Neuronal stem cell (in vitro differentiated cells): ENCODE measurements around the gene LAG3. TPM values are rescaled to one million over a fixed set of nuclear protein-coding genes. Genes with fewer than 3 reads are reported as not detected.

Experiments used
- DNase-seq: peaks from one replicate; pipeline ENCODE4 v3.0.0-alpha.2; 2013; ENCODE audit warnings: low spot score
- H2AFZ ChIP-seq: one replicate; pipeline ENCODE4 v1.6.1; 2013; ENCODE audit warnings: mild to moderate bottlenecking, low read length, inconsistent platforms
- H2AK5ac ChIP-seq: 2 replicates; pipeline ENCODE4 v1.6.1; 2013; ENCODE audit warnings: low read depth, mild to moderate bottlenecking, inconsistent platforms, low read length, moderate library complexity, mixed read lengths
- H2BK120ac ChIP-seq: 2 replicates; pipeline ENCODE4 v1.6.1; 2013; ENCODE audit warnings: low read depth, mild to moderate bottlenecking, inconsistent platforms, low read length, moderate library complexity, mixed read lengths
- H2BK12ac ChIP-seq: one replicate; pipeline ENCODE4 v1.6.1; 2013; ENCODE audit warnings: low read length, inconsistent platforms
- H2BK15ac ChIP-seq: 2 replicates; pipeline ENCODE4 v1.6.1; 2013; ENCODE audit warnings: mild to moderate bottlenecking, low read length, inconsistent platforms, mixed read lengths
- H2BK5ac ChIP-seq: one replicate; pipeline ENCODE4 v1.6.1; 2013; ENCODE audit warnings: inconsistent platforms, mild to moderate bottlenecking, low read length, moderate library complexity
- H3K14ac ChIP-seq: one replicate; pipeline ENCODE4 v1.6.1; 2013; ENCODE audit warnings: low read length, inconsistent platforms
- H3K18ac ChIP-seq: 2 replicates; pipeline ENCODE4 v1.6.1; 2013; ENCODE audit warnings: low read length, inconsistent platforms
- H3K23ac ChIP-seq: 2 replicates; pipeline ENCODE4 v1.6.1; 2013; ENCODE audit warnings: low read depth, mild to moderate bottlenecking, mixed read lengths, low read length, inconsistent platforms; ENCODE audit not compliant: poor library complexity
- H3K27ac ChIP-seq: replicated peaks from 3 replicates; pipeline ENCODE4 v1.5.1; 2013; ENCODE audit warnings: low read length, inconsistent platforms
- H3K27me3 ChIP-seq, 3 experiments: 2 replicates each; pipeline ENCODE4 v1.6.1; 2013; ENCODE audit warnings: low read length in 3 of 3, mild to moderate bottlenecking in 2 of 3, inconsistent platforms in 1 of 3, low read depth in 1 of 3, mixed read lengths in 1 of 3, moderate library complexity in 1 of 3; ENCODE audit not compliant: control insufficient read depth in 3 of 3, insufficient read depth in 3 of 3
- H3K36me3 ChIP-seq, 2 donors: replicated peaks in 1 of 2; 2 replicates each; pipeline ENCODE4 v1.6.1; 2013; ENCODE audit warnings: low read length in 2 of 2; ENCODE audit not compliant: control insufficient read depth in 2 of 2, insufficient read depth in 2 of 2
- H3K4ac ChIP-seq: 2 replicates; pipeline ENCODE4 v1.6.1; 2013; ENCODE audit warnings: inconsistent platforms, mild to moderate bottlenecking, low read length, moderate library complexity
- H3K4me1 ChIP-seq, 2 donors: 1 replicate in 1 of 2; 2 replicates in 1 of 2; pipeline ENCODE4 v1.6.1; 2013; ENCODE audit warnings: low read length in 2 of 2, low read depth in 1 of 2; ENCODE audit not compliant: control insufficient read depth in 2 of 2, insufficient read depth in 1 of 2
- H3K4me2 ChIP-seq: one replicate; pipeline ENCODE4 v1.6.1; 2013; ENCODE audit warnings: mild to moderate bottlenecking, low read length, inconsistent platforms; ENCODE audit not compliant: insufficient read depth, poor library complexity, severe bottlenecking
- H3K4me3 ChIP-seq, 2 donors: 2 replicates each; pipeline ENCODE4 v1.5.1; 2013; ENCODE audit warnings: low read length in 2 of 2, mild to moderate bottlenecking in 2 of 2, inconsistent platforms in 1 of 2, moderate library complexity in 1 of 2
- H3K79me1 ChIP-seq: one replicate; pipeline ENCODE4 v1.6.1; 2013; ENCODE audit warnings: low read depth, mild to moderate bottlenecking, inconsistent platforms, low read length, moderate library complexity
- H3K9ac ChIP-seq: one replicate; pipeline ENCODE4 v1.6.1; 2013; ENCODE audit warnings: mild to moderate bottlenecking, low read depth, low read length, inconsistent platforms; ENCODE audit not compliant: poor library complexity
- H3K9me3 ChIP-seq, 2 donors: replicated peaks in 1 of 2; 2 replicates each; pipeline versions ENCODE3 to v1.6.1; 2013; ENCODE audit warnings: low read length in 2 of 2, mild to moderate bottlenecking in 2 of 2, inconsistent platforms in 1 of 2, low read depth in 1 of 2, mixed read lengths in 1 of 2, moderate library complexity in 1 of 2; ENCODE audit not compliant: control insufficient read depth in 2 of 2, insufficient read depth in 1 of 2
- H4K8ac ChIP-seq: one replicate; pipeline ENCODE4 v1.6.1; 2013; ENCODE audit warnings: low read depth, mild to moderate bottlenecking, inconsistent platforms, low read length, moderate library complexity
- H4K91ac ChIP-seq: one replicate; pipeline ENCODE4 v1.6.1; 2013; ENCODE audit warnings: low read length, low read depth, mild to moderate bottlenecking, inconsistent platforms; ENCODE audit not compliant: poor library complexity
- WGBS, 2 donors: extraction: QIAGEN DNeasy Blood & Tissue Kit; methylation state at CpG; one replicate each; pipeline ENCODE4 v1.1.7; 2013; ENCODE audit warnings: missing lambda C conversion rate in 2 of 2, mixed read lengths in 1 of 2; ENCODE audit not compliant: insufficient read length in 2 of 2, insufficient replicate concordance in 1 of 2; ENCODE audit errors: extremely low coverage in 2 of 2; 5-methylcytosine and 5-hydroxymethylcytosine counted together
- polyA plus RNA-seq, 2 experiments: library from polyadenylated mRNA; stranded (reverse); fragments of 200-250 nt; gene quantifications; one replicate each; pipeline ENCODE4 v1.2.3, GENCODE V29; 2013

LAG3 gene
- 4.6 TPM for polyA plus RNA-seq (2013, experiment 1 of 2)
- 4.9 TPM for polyA plus RNA-seq (2013, experiment 2 of 2)

- Histone ChIP-seq H2BK5ac (peak within 1 kb of the TSS; percentile 9), H3K9me3 (peaks cover 0 to 4% of the 10 kb centered on the region in 2 donors), H3K14ac (no peak within 1 kb of the TSS), H2BK15ac (no peak within 1 kb of the TSS), H2AK5ac (peak within 1 kb of the TSS; percentile 69), H3K27ac (peak within 1 kb of the TSS; percentile 25), H3K18ac (peak within 1 kb of the TSS; percentile 82), H4K91ac (no peak within 1 kb of the TSS), H3K4me1 (peaks cover 27 to 38% of the 10 kb centered on the region in 2 donors), H3K4me3 (no peak within 1 kb of the TSS), H2AFZ (no peak within 1 kb of the TSS), H3K4ac (no peak within 1 kb of the TSS), H3K27me3 (peaks cover 0 to 2% (median 0%) of the 10 kb centered on the region in 3 experiments), H3K79me1 (peaks cover 8% of the 10 kb centered on the region), H3K4me2 (peak within 1 kb of the TSS; percentile 35), H2BK120ac (no peak within 1 kb of the TSS), H3K23ac (peak within 1 kb of the TSS; percentile 66), H2BK12ac (peak within 1 kb of the TSS; percentile 47), H3K9ac (peak within 1 kb of the TSS; percentile 82), H4K8ac (no peak within 1 kb of the TSS), H3K36me3 (peaks cover 41 to 76% of the 10 kb centered on the region in 2 donors)
- WGBS, 2 donors: no CpG with 5 or more reads among the region's 15 CpGs
- DNase-seq: no peak
These were observed at the start of gene LAG3 for GRCh38 chr12:6772331-6772695. TSS of gene LAG3 (plus strand) at chr12:6772520. CDS start at chr12:6772853, 333 bp downstream.

GRCh38 chr12:6722863-6723262 is 49.5 kb upstream of the LAG3 start:
- Histone ChIP-seq H3K4me3 (peak overlapping the region in 1 of 2 donors; percentile 76), H3K14ac (no peak overlapping the region), H3K27me3 (no peaks in the 10 kb centered on the region), H2BK5ac (no peak overlapping the region), H3K9ac (no peak overlapping the region), H4K8ac (no peak overlapping the region), H2BK15ac (no peak overlapping the region), H3K18ac (no peak overlapping the region), H3K9me3 (no peaks in the 10 kb centered on the region), H3K4me2 (no peak overlapping the region), H3K4ac (no peak overlapping the region), H3K4me1 (peaks cover 3 to 5% of the 10 kb centered on the region in 2 donors), H4K91ac (no peak overlapping the region), H2BK120ac (no peak overlapping the region), H3K27ac (no peak overlapping the region), H3K23ac (no peak overlapping the region), H3K79me1 (no peaks in the 10 kb centered on the region), H2AK5ac (no peak overlapping the region), H2BK12ac (no peak overlapping the region), H3K36me3 (peaks cover under 1 to 13% of the 10 kb centered on the region in 2 donors), H2AFZ (peak overlapping the region; percentile 84)
- WGBS, 2 donors: no CpG with 5 or more reads among the region's 3 CpGs
- DNase-seq: no peak

GRCh38 chr12:6723607-6724408 is 48.5 kb upstream of the LAG3 start, which contains the start of gene COPS7A:
TSS of gene COPS7A (plus strand) at chr12:6724046. CDS start at chr12:6724657, 611 bp downstream.
- Histone ChIP-seq H3K27me3 (no peaks in the 10 kb centered on the region), H3K9me3 (no peaks in the 10 kb centered on the region), H2AFZ (peak within 1 kb of the TSS; percentile 84), H3K4me2 (peak within 1 kb of the TSS; percentile 88), H2BK5ac (no peak within 1 kb of the TSS), H3K4me1 (peaks cover 3 to 5% of the 10 kb centered on the region in 2 donors), H2AK5ac (peak within 1 kb of the TSS; percentile 13), H3K18ac (peak within 1 kb of the TSS; percentile 84), H3K79me1 (no peaks in the 10 kb centered on the region), H3K9ac (peak within 1 kb of the TSS; percentile 82), H4K91ac (no peak within 1 kb of the TSS), H3K36me3 (peaks cover 6 to 23% of the 10 kb centered on the region in 2 donors), H3K27ac (peak within 1 kb of the TSS; percentile 82), H2BK120ac (no peak within 1 kb of the TSS), H2BK15ac (no peak within 1 kb of the TSS), H3K14ac (peak within 1 kb of the TSS; percentile 5), H3K4ac (no peak within 1 kb of the TSS), H3K4me3 (peak within 1 kb of the TSS; percentile 76 to 80), H4K8ac (no peak within 1 kb of the TSS), H2BK12ac (peak within 1 kb of the TSS; percentile 0), H3K23ac (peak within 1 kb of the TSS; percentile 83)
- no CpG with 5 or more reads among the region's 49 CpGs for WGBS, 2 donors
- peak; percentile 96 for DNase-seq

GRCh38 chr12:6724409-6724797 is 47.9 kb upstream of the LAG3 start:
- H3K18ac ChIP-seq: peak overlapping the region; percentile 49
- H3K36me3 ChIP-seq: peaks cover 10 to 29% of the 10 kb centered on the region in 2 donors
- H4K8ac ChIP-seq: no peak overlapping the region
- H3K4me2 ChIP-seq: peak overlapping the region; percentile 88
- H3K14ac ChIP-seq: peak overlapping the region; percentile 5
- H2BK5ac ChIP-seq: no peak overlapping the region
- H3K27me3 ChIP-seq: no peaks in the 10 kb centered on the region
- DNase-seq: no peak
- H3K23ac ChIP-seq: peak overlapping the region; percentile 83
- peak overlapping the region; percentile 82 for H3K9ac ChIP-seq
- peak overlapping the region; percentile 84 for H2AFZ ChIP-seq
- no peak overlapping the region for H2BK120ac ChIP-seq
- H3K9me3 ChIP-seq: no peaks in the 10 kb centered on the region
- no peak overlapping the region for H4K91ac ChIP-seq
- no CpG with 5 or more reads among the region's 10 CpGs for WGBS, 2 donors
- H2BK15ac ChIP-seq: no peak overlapping the region
- peaks cover under 1% of the 10 kb centered on the region for H3K79me1 ChIP-seq
- peaks cover 3 to 5% of the 10 kb centered on the region in 2 donors for H3K4me1 ChIP-seq
- peak overlapping the region; percentile 13 for H2AK5ac ChIP-seq
- peak overlapping the region; percentile 0 for H2BK12ac ChIP-seq
- peak overlapping the region; percentile 82 for H3K27ac ChIP-seq
- H3K4me3 ChIP-seq: peak overlapping the region; percentile 76 to 80
- H3K4ac ChIP-seq: no peak overlapping the region
